K562 treated with DMSO at 1 percent for 4 hours (cell line): ENCODE results near the gene TYMP. TPM values are rescaled to one million over a fixed set of nuclear protein-coding genes. Genes with fewer than 3 reads are reported as not detected.

ENCODE experiments used
- total RNA-seq: library from RNA; unstranded; fragments of 300-600 nt; gene quantifications from 2 replicates; pipeline ENCODE4 v1.2.3, GENCODE V29; 2022; ENCODE audit not compliant: insufficient read depth

TYMP gene, protein sequence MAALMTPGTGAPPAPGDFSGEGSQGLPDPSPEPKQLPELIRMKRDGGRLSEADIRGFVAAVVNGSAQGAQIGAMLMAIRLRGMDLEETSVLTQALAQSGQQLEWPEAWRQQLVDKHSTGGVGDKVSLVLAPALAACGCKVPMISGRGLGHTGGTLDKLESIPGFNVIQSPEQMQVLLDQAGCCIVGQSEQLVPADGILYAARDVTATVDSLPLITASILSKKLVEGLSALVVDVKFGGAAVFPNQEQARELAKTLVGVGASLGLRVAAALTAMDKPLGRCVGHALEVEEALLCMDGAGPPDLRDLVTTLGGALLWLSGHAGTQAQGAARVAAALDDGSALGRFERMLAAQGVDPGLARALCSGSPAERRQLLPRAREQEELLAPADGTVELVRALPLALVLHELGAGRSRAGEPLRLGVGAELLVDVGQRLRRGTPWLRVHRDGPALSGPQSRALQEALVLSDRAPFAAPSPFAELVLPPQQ
- 4.4 and 7.1 TPM in 2 replicates for total RNA-seq

DNA sequence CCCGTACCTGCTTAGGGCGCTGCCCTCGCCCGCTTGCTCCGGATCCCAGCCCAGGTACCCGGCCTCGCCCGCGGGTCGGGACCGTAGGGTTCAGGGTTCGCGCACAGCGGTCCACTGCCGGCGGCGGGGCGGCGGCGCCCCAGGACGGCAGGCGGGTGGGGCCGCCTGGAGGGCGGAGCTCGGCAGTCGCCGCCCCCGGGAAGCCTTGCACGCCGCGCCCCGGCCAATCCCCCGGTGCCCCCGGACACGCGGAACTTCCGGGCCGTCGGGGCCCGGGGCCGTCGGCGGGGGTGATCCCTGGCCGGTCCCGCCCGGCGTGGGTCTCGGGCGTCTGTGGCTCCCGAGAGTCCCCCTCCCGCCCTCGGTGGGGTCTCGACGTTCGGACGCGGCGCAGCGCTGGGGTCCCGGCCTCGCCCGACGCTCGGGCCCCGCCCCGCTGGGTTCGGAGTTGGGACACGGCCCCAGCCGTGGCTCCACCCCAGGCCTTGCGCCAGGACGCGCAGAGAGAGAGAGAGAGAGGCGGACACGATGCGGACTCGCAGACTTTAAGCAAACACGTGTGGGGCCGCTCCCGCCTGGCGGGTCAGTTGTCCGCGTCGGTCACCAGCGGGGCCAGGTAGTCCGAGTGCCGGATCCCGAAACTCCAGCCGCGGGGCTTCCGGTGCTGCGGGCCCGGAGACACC lies at the start of gene TYMP:
TSS of gene TYMP (minus strand) at position 116 of the 683 bp plus-strand sequence. CDS start 303 bp downstream, outside the sequence.

DNA sequence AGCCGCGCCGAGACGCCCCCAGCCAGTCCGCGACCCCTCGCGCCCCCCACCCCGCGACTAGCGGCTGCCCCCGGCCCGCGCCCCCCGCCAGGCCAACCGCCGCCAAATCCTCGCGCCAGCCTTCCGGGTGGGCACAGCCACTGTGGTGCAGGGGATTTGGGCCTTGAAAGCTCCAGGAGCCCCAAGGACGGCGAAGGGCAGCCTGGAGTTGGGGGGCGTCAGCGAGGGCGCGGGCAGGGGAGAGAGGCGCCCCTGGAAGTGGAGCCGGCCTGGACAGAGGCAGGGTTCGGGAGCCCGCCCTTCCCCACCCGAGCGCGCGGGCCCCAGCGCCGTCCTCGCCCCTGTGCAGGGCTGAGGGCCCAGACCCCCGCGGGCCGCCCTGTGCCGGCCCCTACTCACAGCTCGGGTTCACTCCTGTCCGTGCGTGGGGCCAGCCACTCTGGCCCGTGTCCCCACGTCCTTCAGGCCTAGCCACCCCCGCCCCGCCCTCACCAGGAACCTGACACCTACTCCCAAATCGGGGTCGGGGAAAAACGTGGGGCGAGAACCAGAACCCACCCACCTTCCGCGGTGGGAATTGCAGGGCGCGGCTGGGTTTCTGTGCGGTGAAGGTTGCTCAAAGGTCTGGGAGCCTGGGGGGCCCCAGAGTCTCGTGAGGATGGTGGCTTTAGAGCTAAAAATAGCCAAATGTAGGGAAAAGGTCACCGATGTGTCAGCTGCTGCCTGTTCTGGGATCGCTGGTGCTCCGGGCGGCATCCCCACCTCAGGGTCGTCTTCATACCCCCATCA lies 48.4 kb upstream of the TYMP start, which contains the start of gene CPT1B:
TSS of gene CPT1B (minus strand) at position 441 of the 789 bp plus-strand sequence. CDS start 512 bp downstream, outside the sequence.

DNA sequence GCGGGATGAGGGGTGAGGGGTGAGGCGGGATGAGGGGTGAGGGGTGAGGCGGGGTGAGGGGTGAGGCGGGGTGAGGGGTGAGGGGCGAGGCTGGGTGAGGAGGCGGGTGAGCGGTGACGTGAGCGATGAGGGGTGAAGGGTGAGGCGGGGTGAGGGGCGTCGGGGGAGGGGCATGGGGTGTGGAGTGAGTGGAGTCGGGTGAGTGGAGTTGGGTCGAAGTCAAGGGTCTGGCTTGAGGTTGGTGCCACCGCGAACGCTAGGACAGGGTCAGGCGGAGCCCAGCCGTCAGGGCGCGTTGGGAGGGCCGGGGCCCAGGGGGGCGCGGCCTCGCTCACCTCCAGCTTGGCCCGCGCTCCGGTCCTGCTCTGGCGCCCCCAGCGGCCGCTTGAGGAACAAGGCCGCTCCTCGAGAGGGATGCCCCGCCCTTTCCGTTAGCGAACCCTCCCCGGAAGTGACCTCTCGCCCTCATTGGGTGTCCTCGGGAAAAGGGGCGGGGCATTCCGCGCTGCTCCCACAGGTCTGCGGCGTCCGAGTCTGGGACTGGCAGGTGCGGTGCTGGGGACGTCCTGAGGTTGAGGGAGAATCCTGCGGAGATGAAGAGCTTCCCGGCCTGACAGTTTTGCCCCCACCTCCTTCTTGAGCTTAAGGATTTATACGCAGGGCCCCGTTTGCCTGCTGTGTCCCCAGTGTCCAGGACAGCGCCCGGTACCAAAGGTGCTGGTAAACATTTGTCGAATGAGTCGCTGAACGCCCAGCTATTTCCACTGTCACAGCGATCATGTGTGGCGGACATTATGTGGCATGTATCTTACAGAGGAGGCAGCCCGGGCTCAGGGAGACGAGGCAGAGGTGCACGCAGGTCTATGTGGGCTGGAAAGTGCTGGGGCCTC lies 33.0 kb upstream of the TYMP start, which contains the start of gene SYCE3:
TSS of gene SYCE3 (minus strand) at position 397 of the 890 bp plus-strand sequence. CDS start 6,514 bp downstream, outside the sequence.

DNA sequence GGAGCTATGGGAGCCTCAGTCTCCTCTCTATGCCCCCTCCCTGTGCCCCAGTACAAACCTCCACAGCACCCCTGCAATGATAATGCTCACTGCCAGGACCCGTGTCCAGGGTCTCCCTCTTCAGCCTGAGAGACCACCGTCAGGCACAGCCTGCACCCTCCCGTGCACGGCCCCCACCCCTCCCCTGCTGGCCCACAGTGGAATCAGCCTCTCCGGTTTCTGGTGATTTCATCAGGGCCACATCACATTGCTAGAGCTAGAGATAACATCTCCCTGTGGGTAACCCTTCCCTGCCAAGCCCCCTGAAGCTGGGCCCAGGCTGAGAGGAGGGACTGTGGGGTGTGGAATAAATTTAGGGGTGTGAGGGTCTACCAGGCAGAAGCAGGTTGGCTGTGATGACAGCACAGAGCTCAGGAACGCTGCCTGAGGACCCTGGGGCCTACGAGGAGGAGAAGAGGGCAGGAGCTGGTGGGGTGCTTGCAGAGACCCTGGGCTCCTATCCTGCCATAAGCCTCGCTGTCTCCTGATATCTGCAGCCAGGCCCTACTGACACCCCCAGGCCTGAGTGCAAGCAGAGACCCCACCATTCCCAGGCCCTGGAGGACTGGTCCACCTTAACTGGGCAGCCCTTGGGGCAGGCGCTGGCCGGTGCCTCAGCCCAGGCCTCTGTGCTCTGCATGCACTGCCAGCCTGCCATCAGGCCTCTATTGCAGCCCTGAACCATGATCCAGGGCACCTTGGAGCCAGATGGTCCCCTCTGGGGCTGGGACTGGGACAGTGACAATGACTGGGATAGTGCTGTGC lies 15.9 kb upstream of the TYMP start, which contains the start of gene KLHDC7B:
TSS of gene KLHDC7B (plus strand) at position 378 of the 804 bp plus-strand sequence. CDS start at position 723, 345 bp downstream.

DNA sequence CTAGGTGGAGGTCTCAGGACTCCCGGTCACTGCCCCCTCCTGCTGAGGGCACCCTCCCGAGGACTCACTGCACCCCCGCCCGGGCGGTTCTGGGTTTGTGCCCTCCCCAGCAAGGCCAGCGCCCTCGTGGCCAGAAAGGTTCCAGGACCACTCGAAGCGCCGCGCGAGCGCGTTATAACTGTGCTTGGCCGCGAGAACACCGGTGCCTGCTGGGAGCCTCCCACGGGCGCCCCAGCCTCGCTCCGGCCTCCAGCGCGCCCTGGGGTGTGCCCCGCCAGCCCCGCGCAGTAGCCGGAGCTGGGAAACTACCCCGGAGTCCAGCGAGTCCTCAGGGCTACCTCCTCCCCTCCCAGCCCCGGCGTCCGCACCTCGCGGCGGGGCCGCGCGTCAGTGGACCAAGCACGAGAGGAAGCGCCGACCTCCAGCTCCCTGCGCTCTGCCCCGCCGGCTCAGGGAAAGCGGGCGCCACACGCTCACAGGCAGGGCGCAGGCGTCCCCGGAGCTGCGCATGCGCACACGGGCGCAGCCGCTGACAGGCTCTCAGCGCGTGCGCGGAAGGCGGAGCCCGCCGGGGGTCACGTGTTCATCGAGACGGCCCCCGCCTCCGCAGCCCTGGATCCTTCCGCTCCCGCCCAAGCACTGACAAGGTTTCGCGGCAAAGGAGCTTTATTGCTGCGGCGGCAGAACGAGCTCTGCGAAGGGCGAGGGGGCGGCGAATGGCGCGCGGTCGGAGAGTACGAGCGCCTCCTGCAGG lies 4.5 kb downstream of the TYMP start, which contains the start of gene SCO2:
TSS of gene SCO2 (minus strand) at position 495 of the 754 bp plus-strand sequence. CDS start 1,187 bp downstream, outside the sequence.

DNA sequence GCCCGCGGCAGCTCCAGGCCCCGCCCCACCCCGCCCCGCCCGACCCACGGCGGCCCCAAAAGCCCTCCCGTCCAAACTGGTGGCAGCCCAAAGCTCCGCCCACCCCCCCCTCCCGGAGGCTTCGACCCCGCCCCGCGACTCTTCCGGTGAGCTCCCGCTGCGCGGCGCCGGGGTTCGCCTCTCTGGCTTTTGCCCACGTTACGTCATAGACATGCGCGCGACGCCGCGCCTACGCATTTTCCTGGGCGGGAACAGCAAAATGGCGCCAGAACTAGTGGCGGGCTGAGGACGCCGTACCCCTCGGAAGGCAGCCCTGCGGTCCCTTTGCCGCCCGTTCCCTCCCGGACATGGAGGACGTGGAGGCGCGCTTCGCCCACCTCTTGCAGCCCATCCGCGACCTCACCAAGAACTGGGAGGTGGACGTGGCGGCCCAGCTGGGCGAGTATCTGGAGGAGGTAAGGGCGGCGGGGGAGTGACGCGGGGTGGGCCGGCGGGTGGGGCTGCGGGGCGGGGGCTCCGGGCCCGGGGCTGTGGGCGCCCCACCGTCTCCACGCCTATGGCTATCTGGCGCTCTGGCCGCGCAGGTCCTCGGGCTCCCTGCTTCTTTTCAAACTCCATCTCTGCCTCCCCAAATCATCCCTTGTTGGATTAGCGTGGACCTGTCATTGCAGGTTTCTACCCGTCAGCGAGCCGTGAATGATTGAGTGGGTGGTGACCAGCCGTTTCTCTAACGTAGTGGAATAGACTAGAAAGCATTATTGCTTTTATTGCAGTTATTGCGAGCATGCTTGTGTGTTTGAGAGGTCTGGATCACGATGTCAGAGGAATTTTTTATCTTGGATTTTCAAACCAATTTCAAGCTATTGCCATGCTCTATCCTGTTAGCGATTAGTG lies 21.6 kb downstream of the TYMP start, which contains the start of gene NCAPH2:
TSS of gene NCAPH2 (plus strand) at position 234 of the 894 bp plus-strand sequence. CDS start at position 348, 114 bp downstream.

DNA sequence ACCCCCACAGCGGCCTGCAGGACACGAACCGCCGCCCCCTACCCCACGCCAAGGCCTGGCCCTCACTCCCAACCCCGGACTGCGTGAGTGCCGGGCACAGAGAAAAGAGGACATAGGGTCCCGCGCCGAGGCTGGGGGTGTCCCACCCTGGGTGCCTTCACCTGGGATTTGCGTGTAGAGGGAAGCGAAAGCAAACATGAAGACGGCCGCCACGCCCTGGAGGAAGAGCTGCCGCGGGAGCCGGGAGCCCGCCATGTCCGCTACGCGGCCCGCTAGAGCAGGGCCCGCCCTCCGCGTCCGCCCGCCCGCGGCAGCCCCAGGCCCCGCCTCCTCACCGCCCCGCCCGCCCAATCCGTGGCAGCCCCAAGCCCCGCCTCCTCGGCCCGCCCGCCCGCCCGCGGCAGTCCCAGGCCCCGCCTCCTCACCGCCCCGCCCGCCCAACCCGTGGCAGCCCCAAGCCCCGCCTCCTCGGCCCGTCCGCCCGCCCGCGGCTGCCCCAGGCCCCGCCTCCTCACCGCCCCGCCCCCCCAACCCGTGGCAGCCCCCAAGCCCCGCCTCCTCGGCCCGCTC lies 22.3 kb downstream of the TYMP start, which contains the start of gene LMF2:
TSS of gene LMF2 (minus strand) at position 282 of the 570 bp plus-strand sequence. CDS start at position 255, 27 bp downstream.

DNA sequence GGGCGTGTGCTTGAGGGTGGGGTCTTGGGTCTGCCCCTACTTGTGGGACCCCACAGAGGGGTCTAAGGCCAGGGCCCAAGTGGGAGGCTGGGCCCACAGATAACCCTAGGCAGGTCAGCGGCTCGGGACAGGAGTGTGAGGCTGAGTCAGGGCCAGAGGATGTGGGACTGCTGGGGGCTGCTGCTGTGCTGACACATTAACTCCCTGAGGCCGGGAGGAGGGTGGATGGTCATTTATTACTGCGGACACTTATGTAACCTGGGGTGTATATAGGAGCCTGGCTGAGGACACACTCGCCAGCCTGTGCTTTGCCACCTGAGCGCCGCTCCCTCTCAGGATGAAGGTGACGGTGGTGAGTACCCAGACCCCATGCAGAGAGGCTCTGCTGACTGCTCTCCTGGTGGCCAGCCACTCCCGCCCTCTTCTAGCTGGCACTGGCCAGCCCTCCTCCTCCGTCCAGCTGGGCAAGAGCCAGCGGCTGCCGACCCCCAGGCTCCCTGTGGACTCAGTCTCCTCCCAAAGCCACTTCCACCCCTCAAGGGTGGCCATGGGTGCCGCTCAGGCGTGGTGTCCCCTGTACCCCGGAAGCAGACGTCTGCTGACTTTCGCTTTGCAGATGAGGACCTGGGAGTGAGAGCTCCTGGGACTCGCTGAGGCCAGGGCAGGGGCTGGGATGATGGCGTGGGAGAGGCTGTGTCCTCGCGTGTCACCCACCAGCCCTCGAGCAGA lies 43.1 kb downstream of the TYMP start, which contains the start of gene MIOX:
TSS of gene MIOX (plus strand) at position 299 of the 729 bp plus-strand sequence. CDS start at position 338, 39 bp downstream.

DNA sequence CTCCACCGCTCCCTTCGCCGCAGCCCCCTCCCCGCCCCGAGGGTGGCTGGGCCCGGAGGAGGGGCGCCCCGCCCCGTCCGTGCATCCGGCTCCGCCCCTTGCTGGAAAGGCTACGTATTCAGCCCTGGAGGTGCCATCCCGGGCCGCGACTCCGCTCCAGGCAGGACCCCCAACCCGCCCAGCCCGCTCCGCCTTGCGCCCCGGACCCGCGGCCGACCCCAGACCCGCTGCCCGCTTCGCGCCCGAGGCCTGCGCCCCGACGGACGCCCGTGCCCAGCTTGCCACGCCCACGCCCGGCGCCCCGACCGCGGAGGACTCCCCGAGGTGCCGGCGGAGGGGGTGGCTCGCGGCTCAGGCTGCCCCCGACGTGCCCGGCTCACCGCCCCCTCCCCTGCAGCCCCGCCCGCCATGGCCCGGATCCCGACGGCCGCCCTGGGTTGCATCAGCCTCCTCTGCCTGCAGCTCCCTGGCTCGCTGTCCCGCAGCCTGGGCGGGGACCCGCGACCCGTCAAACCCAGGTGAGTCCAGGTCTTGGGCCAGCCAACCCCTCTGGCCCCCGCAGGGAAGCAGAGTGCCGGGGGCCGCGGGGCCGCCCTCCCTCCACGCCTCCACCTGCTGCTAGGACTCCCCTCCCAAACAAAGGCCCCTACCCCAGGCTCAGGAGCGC lies 48.2 kb downstream of the TYMP start, which contains the start of gene ADM2:
TSS of gene ADM2 (plus strand) at position 104 of the 667 bp plus-strand sequence. CDS start at position 409, 305 bp downstream.

Other genes starting within 250 kb of the TYMP start
- gene PLXNB2, start 222.4 kb downstream of the TYMP start, total RNA-seq = 34.3 and 35.7 TPM in 2 replicates
- gene DENND6B, start 203.0 kb downstream of the TYMP start, total RNA-seq = 1.8 TPM in 2 replicates
- gene PPP6R2, start 186.7 kb downstream of the TYMP start, total RNA-seq = 42.2 and 49.8 TPM in 2 replicates
- 46.6 and 47.5 TPM in 2 replicates for gene SBF1, start 55.0 kb downstream of the TYMP start, total RNA-seq
- 8.0 and 9.4 TPM in 2 replicates for gene ADM2, start 48.5 kb downstream of the TYMP start, total RNA-seq
- gene MIOX, start 43.2 kb downstream of the TYMP start, total RNA-seq = not detected in 2 replicates
- gene LMF2, start 22.3 kb downstream of the TYMP start, total RNA-seq = 52.4 and 57.2 TPM in 2 replicates
- gene NCAPH2, start 21.8 kb downstream of the TYMP start, total RNA-seq = 70.5 and 85.1 TPM in 2 replicates
- 2.4 and 4.6 TPM in 2 replicates for gene SCO2, start 4.4 kb downstream of the TYMP start, total RNA-seq
- gene KLHDC7B, start 15.9 kb upstream of the TYMP start, total RNA-seq = 8.1 and 14.9 TPM in 2 replicates
- not detected in 2 replicates for gene SYCE3, start 32.9 kb upstream of the TYMP start, total RNA-seq
- 6.1 and 10.6 TPM in 2 replicates for gene CPT1B, start 48.4 kb upstream of the TYMP start, total RNA-seq
- gene CHKB, start 52.8 kb upstream of the TYMP start, total RNA-seq = 17.3 and 26.2 TPM in 2 replicates
- gene MAPK8IP2, start 70.8 kb upstream of the TYMP start, total RNA-seq = 0.47 and 1.2 TPM in 2 replicates
- gene ARSA, start 98.1 kb upstream of the TYMP start, total RNA-seq = 21.2 and 25.4 TPM in 2 replicates
- gene SHANK3, start 142.8 kb upstream of the TYMP start, total RNA-seq = not detected in 2 replicates
- gene ACR, start 208.2 kb upstream of the TYMP start, total RNA-seq = not detected in 2 replicates